Effector CD8-positive, alpha-beta T cell (primary cell): ENCODE data around the gene IDI1.
"Not testable (repeated sequence)": the region's sequence is repeated elsewhere in the genome, so short reads cannot be mapped to it uniquely, and the experiment has no call there.

ENCODE experiments used
- DNase-seq: peaks from one replicate; lab custom pipeline; 2025; lab: John Stamatoyannopoulos, UW
- total RNA-seq, 4 experiments: gene quantifications; one replicate each; lab custom pipeline; 2026; lab: John Stamatoyannopoulos, UW

Gene IDI1
- total RNA-seq = 86.2 to 122 (median 95.0) reads per million in 4 experiments

DNA sequence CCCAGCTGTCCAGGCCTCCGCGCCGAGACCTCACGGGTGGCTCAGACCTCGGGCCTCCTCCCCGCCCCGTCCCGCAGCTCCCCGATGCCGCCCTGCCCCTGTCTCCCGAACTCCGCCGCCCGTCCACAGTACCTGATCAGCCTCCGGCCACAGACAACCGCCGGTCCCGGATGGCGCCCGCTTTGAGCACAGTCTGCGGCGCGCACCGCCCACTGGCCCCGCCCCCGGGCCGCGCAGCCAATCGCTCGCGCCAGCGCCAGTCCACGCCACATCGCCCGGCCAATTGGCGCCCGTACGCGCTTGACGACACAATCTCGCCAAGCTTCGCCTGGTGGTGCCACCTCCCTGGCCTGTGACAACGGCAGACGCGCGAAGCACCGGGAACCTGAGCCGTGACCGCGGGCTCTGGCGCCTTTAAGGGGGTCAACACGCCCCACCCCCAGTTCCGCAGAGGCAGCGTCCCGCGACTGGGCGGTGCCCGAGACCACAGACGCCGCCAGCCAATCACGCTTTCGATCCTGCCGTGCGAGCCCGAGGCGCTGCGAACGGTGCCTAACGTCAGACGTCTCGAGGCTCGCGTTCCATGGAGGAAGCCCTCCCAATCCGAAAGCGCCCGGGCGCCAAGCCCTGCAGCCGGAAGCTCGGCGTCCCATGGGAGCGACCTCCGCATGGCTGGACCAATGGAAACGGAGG is at the start of gene IDI1:
Gene IDI1, minus strand, starts transcription at position 388 of the 693 bp plus-strand sequence. Its CDS starts 116 bp downstream, at position 272.
- DNase-seq = peak; percentile 97

DNA sequence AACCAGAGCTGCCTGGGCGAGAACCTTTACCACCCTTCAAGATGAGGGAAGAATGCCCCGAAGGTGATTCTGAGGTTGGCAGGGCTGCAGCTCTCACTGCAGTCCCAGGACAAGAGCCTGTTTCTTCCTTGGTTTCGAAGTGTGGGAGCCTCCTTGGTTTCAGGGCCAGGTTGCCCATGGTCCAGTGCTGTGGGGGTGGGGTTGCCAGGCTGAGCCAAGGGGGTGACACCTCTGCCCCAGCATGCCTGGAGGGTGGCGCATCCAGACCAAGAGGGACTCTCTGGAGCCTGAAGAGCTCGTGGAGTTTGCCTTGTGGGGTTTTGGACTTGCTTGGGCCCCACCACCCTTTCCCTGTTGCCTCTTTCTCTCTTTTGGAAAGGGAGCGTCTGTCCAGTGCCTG is 48.5 kb upstream of the IDI1 start:
- no peak for DNase-seq

DNA sequence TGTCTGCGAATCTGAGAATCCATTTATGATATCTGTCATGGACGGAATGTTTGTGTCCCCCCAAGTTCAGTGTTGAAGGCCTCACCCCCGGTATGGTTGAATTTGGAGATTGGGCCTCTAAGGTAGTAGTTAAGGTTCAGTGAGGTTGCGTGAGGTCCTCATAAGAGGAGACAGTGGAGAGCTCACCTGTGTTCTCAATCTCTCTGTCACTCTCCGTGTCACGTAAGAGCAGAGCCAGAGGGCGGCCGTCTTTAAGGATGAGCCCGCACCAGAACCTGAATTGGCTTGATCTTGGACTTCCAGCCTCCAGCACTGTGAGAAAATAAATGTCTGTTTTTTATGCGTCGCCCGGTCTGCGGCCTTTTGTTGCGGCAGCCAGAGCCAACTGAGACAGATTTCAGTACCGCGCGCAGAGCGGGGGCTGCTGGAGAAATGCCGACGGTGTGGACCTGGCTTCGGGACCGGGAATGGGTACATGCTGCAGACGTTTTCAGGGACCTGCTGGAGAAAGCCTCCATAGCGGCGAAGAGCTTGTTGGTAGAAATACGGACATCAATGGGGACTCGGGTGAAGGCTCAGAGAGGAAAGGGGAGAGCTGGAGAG is 47.5 kb upstream of the IDI1 start:
- no peak for DNase-seq

DNA sequence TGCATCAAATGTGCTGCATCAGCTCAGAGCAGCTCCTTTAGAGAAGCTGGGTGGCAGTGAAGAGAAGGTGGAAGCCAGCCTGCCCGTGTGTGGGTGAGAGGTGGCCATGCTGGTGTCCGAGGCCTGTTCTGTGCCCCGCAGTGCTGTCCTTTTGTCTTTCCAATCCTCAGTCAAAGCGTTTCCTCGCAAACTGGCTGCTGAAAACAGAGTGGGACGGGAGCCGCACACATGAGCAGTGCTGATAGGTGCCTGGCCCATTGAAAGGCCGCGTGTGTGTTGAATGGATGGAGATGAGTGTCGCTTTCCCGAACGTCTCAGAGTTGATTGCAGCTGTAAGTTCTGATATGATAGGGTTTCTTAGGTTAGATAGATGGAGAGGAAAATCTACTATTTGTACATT is 46.6 kb upstream of the IDI1 start:
- DNase-seq = no peak

DNA sequence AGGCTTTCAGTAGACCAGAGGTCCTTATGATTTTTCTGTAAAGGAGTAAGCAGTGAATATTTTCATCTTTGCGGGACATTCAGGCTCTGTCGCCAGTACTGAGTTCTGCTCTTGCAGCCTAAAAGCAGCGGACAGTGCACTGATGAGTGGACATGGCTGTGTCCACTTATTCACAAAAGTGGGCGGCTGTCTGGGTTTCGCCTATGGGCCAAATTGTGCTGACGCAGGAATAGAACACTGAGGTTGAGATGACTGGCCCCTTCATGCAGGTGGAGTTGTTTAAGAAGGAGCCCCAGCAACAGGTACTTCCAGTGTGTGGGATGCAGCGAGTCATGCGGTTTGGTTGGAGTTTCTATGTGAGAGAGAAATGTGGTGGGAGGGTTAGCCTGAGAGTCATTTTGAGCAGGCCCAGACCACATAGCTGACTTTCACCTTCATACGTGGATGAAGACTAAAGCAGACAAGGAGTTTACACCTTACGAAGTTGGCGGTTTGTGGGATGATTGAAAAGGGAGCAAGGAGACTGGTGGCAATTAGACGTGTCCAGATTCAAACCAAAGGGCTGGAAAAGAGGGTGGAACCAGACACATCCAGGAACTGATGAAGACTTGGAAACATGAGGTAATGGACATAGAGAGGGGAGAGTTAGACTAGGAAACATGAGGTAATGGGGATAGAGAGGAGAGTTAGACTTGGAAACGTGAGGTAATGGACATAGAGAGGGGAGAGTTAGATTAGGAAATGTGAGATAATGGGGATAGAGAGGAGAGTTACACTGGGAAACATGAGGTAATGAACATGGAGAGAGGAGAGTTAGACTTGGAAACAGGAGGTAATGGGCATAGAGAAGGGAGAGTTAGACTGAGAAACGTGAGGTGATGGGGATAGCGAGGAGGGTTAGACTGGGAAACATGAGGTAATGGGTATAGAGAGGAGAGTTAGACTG is 45.5 kb upstream of the IDI1 start:
- no peak for DNase-seq

DNA sequence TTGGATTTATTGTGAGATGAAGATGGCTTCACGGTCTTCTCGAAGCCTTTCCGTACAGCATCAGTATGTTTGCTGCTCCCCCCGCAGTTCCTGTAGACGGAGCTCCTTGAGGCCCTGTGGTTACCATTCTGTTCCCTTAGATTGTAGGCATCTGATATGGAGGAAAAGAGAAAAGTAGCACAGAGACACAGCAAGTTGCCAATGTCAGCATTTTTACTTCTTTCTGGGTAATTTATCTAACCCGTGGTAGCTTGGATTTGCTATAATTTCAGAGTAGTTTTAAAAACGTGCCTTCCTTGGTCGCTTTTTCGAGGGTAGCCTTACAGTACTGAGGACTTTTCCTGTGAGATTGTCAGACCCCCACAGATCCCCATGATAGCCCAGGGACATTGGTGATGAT is 44.8 kb upstream of the IDI1 start:
- DNase-seq = no peak

DNA sequence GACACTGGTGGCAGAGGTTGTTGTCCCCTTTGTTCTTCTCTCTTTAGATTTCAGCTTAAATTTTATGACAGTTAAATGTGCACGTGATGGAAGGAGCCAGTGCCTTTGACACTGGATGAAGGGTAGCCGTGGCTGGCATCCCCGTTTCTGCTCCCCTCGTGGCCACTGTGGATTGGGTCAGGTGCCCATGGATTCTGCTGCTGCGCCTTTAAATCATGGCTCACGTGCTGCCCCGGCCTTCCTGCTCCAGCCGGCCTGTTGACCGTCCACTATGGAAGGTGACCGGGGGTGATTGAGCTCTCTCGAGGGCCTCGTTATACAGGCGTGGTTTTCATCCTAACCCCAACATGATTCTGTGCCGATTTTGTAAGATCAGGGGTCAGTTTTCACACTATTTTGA is 41.8 kb upstream of the IDI1 start:
- DNase-seq = no peak

DNA sequence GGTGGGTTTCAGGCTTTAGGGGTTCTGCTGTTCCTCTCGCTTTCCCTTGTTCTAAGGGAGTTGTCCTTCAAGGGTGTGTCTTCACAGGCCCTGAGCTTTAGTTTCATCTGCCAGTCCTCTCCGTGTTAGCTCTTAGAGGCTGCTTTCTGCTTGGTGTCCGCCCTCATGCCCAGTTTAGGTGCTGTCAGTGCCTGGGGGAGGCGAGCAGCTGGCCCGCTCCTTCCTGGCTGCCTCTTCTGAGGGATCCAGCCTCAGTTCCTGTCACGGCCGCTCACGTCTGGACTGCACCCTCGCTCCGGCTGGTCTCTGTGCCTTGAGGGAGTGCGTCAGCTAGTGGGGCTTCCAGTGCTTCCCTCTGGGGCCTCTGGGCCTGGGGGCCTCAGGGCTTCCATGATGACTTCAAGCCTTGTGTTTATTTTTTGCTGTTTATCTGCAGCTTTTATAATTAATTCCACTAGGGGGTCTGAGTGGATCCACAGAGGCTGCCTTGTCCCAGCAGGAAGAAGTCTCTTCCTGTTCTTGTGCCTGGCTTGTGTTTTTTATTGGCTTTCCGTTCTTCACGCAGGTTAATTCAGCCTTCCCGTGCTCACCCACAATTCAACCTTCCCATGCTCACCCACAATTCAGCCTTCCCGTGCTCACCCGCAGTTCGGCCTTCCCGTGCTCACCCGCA is 40.2 kb upstream of the IDI1 start:
- DNase-seq = no peak

DNA sequence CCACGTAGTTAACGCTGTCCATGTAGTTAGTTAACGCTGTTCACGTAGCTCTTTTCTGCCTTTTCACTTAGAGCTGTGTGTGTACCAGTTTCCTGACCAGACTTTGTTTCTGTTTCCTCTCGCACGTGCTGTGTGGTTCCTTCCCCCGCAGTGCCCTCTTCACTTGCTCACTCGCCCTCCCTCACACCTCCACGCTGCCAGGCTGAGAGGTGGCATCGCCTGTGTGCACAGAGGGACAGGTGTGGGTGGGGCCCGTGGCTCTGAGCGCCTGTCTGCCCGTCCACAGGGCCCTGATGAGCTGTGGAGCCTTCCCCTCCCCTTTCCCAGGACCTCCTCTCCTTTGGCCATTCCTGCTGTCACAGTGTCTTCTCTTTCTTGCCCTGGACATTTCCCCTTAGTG is 37.9 kb upstream of the IDI1 start:
- DNase-seq = no peak

DNA sequence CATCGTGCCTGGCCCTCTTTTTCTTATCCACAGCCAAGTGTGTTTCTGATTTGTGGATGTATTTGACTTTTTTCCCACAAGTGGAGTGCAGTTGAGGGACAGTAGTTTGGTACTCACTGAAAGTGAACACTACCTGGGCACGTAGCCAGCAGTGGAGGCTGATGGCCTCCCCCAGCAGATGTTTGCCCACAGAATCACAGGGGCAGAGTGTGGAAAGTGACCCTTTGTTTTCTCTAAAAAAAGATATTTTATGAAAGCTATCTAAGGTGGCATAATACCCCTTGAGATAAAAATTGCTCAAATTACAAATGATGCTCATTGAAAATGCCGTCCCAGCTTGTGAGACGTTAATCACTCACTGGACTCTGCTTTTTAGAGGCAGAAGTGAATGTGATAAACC is 36.3 kb upstream of the IDI1 start:
- DNase-seq = no peak

DNA sequence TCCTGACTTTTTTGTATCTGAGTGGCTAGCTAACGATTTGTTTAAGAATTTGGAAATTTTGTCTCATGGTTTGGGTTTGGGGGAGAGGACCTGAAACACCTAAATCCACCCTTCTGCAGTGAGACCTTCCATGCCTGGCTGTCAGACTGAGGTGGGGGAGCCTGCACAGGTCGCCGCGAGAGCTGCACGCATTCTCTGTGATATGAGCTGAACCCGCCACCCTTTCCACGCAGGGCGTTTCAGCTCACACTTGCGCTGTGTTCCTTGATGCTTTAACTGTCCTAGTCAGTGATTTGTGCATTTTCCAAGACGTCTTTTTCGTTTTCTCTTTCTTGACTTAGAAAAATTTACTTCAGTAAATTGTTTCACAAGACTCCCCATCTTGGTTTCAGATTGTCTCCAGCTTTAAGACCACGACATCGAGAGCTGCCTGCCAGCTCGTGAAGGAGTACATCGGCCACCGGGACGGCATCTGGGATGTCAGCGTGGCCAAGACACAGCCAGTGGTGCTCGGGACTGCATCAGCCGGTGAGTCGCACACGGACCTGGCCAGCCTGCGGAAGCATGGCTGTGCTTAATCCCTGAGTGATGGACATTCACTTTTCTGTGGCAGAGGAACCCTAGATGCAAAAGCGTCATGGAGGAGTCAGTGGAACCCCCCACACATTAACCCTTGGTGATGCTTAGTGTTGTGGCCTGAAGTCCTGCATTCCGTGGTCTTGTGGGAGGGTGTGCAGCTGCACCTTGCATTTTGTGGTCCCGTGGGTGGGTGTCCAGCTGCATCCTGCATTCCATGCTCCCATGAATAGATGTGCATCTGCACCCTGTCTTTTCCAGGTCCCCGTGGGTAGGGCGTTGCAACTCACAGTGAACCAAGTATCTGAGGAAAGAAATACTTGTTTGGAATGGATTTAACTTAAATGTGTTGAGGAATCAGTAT is 35.4 kb upstream of the IDI1 start:
- no peak for DNase-seq

DNA sequence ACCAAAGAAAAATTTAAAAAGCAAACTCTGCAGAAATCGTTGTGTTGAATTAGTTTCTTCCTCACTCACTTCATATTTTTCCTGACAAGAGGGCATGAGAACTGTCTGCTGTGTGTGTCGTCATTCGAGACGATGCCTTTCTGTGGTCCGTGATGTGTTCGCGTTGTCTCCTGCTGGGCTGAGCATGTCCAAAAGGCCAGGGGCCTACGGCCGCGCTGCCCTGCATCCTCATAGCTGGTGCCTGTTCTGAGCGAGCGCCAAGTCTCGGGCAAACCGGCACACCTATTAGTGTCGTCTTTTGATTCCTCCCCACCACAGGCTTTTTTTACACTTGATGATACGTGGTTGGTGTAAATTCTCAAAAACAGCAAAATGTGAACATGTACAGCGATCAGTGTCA is 34.7 kb upstream of the IDI1 start:
- no peak for DNase-seq

DNA sequence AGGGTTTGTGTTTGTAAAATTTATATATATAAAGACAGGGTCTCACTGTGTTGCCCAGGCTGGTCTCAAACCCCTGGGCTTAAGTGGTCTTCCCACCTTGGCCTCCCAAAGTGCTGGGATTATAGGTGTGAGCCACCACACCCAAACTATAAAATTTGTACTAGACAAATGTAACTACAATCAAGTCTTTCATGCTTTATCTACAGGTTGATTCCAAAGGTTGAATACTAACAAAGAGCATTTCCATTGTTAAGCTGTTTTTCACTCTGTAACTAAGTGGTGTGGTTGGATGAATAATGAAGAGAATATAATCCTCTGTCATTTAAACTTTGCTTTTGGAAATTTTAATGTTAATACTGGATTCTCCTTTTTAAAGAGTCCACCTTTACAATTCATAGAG is 29.7 kb upstream of the IDI1 start:
- DNase-seq = no peak

DNA sequence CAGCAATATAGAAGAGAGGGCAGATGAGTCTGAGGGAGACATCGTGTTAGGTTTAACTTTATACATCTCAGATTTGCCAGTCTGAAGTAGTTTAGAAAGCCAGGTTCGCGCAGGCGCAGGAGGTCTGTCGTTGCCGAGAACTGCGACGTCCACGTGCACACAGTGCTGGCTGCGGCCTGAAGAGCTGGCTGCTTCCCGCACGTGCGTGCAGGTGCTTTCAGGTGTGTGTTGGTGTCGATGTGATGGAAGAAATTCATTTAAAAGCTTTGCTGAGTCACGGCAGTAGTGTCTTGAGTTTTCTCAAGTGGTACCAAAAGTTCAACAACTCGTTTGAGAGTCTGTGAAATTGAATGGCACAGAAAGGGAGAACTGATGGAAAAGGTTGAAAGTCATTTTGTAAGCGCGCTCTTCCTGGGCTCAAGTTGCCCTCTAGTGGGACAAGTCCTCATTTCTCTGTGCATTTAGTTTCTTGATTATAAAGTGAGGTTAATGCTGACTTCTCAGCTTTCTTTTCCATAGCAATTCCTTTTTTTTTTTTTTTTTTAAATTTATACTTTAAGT is 25.9 kb upstream of the IDI1 start:
- no peak for DNase-seq

DNA sequence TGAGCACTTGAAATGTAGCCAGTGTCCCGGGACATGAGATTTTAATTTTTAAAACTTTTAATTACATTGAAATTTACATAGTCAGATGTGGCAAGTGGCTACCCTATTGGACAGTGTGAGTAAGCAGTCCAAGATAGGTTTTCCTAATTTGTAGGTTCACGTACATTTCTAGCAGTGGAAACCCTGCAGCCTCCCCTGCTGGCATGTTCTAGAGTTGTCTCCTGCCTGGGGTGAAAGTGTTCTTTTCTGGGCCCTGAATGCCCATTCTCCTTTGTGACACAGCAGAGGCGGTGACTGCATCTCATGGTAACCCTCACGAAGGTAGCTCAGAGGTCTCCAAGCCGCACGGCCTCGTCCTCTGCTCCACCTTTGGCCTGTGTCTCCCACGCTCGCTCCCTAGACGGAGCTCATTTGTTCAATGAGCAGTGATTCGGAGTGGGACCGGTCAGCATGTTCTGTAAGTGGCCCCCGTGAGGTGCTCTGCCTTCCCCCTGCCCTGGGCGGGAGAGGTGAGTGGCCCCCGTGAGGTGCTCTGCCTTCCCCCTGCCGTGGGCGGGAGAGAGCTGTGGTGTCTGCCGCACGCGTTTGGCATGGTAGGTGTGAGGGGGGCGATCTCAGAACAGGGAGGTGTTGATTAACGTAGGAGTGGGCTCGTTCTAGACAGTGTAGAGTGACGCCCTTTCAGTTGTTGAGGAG is 25.3 kb upstream of the IDI1 start:
- no peak for DNase-seq

DNA sequence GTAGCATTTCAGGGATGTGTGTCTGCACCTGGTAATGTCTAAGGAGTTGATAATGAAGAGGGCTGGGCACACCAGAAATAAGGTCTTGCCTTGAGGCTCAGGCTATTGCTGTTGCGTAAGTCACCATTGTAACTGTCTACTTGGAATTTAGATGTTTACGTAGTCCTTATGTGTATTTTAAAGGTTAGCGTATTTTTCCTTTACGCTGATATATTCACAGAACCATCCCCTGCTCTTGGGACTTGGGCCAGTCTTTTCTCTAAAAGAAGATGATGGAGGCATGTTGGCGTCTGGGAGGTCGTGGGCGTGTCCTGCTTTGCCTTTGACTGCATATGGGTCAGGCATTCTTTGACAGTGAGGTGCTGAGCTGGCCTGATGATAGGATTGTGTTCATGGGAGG is 22.0 kb upstream of the IDI1 start:
- DNase-seq = no peak

DNA sequence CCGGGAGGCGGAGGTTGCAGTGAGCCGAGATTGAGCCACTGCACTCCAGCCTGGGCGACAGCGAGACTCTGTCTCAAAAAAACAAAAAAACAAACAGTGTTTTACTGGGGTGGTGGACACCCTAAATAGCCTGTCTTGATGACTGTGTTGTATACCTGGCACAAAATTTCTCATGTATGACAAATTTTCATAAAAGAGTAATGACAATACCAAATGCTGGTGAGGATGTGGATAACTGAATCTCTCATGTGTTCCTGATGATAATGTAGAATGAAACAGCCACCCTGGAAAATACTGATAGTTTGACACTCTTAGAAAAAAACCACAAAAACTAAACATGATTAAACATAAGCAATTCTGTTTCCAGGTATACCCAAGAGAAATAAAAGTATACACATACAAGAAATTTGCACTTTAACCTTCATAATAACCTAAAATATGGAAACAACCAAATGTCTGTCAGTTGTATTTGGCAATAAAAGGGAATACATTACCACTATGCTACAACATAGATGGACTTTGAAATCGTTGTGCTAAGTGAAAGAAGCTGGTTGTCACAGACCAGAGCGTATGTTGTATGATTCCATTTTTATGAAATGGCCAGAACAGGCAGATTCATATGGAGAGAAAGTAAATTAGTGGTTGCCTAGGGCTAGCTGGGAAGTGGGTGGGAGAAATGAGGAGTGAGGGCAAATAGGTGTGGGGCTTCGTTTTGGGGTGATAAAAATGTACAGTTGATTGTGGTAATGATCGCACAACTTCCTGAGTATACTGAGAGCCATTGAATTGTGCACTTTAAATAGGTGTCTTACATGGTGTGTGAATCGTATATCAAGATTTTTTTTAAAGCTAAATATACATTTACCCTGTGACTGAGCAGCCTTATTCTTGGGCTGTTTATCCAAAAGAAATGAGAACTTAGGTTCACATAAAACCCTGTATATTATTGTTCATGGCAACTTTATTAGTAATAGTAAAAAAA is 19.8 kb upstream of the IDI1 start:
- DNase-seq = no peak

DNA sequence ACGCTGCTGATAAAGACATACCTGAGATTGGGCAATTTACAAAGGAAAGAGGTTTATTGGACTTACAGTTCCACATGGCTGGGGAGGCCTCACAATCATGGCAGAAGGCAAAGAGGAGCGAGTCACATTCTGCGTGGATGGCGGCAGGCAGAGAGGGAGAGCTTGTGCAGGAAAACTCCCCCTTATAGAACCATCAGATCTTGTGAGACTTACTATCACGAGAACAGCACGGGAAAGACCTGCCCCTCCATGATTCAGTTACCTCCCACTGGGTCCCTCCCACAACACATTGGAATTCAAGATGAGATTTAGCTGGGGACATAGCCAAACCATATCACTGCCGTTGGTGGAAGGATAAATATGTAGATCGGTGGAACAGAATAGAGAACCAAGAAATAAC is 17.8 kb upstream of the IDI1 start:
- DNase-seq = not testable (repeated sequence)

DNA sequence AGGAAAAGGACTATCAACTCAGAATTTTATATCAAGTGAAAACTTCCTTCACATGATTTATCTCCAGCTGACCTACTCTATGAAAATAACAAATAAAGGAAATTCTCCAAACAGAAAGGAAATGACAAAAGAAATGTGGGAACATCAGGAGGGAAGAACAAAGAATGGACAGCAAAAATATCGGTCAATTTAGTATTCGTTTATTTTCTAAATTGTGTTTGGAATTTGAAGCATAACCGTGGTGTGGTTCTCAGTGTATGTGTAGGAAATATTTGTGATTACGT is 16.0 kb upstream of the IDI1 start:
- no peak for DNase-seq
